HG03108 (cell line): ENCODE results near the gene PRICKLE1.

Experiments used
- ATAC-seq: cut with Tn5 transposase; IDR thresholded peaks from one replicate; pipeline ENCODE4 v1.9.1; 2021; ENCODE audit warnings: moderate library complexity; ENCODE audit not compliant: unreplicated experiment

PRICKLE1 gene

GRCh38 chr12:42498549-42499247, 90.8 kb downstream of the PRICKLE1 start:
- no peak for ATAC-seq

- ATAC-seq = no peak
These were observed 92.7 kb downstream of the PRICKLE1 start for GRCh38 chr12:42496886-42497285.

- no peak for ATAC-seq
These were observed 94.3 kb downstream of the PRICKLE1 start for GRCh38 chr12:42495244-42495643.

- ATAC-seq = no peak
These were observed 97.3 kb downstream of the PRICKLE1 start for GRCh38 chr12:42492267-42492666.

GRCh38 chr12:42490261-42490842, 99.2 kb downstream of the PRICKLE1 start:
- no peak for ATAC-seq

GRCh38 chr12:42486407-42486806, 103.1 kb downstream of the PRICKLE1 start:
- no peak for ATAC-seq

- ATAC-seq = no peak
These were observed 103.7 kb downstream of the PRICKLE1 start for GRCh38 chr12:42485823-42486222.

- no peak for ATAC-seq
These were observed 104.5 kb downstream of the PRICKLE1 start for GRCh38 chr12:42484996-42485395.

GRCh38 chr12:42483521-42483790, 106.1 kb downstream of the PRICKLE1 start:
- peak; percentile 22 for ATAC-seq

GRCh38 chr12:42482748-42483520, 106.6 kb downstream of the PRICKLE1 start:
- peak; percentile 79 for ATAC-seq

- no peak for ATAC-seq
These were observed 107.4 kb downstream of the PRICKLE1 start for GRCh38 chr12:42482041-42482747.

- no peak for ATAC-seq
These were observed 108.2 kb downstream of the PRICKLE1 start for GRCh38 chr12:42481368-42481767.

GRCh38 chr12:42477941-42478340, 111.6 kb downstream of the PRICKLE1 start:
- ATAC-seq = no peak

GRCh38 chr12:42475106-42475505, 114.4 kb downstream of the PRICKLE1 start:
- ATAC-seq = no peak

- no peak for ATAC-seq
These were observed 115.2 kb downstream of the PRICKLE1 start for GRCh38 chr12:42474391-42474790.

- ATAC-seq = no peak
These were observed 116.0 kb downstream of the PRICKLE1 start for GRCh38 chr12:42473561-42473960.

- ATAC-seq = no peak
These were observed 116.4 kb downstream of the PRICKLE1 start for GRCh38 chr12:42473130-42473529.

GRCh38 chr12:42472376-42472775, 117.2 kb downstream of the PRICKLE1 start:
- no peak for ATAC-seq

- peak; percentile 93 for ATAC-seq
These were observed 120.0 kb downstream of the PRICKLE1 start for GRCh38 chr12:42469355-42470175.

- no peak for ATAC-seq
These were observed 120.6 kb downstream of the PRICKLE1 start for GRCh38 chr12:42468921-42469320.

GRCh38 chr12:42468341-42468821, 121.2 kb downstream of the PRICKLE1 start:
- no peak for ATAC-seq
